DMS114 treated with DMSO at 0.1 percent for 48 hours (cell line): ENCODE data around the gene LEKR1.

Source experiments
- DNase-seq: peaks from one replicate; lab custom pipeline; 2025; ENCODE audit not compliant: unreplicated experiment; lab: John Stamatoyannopoulos, UW

The LEKR1 gene

DNA sequence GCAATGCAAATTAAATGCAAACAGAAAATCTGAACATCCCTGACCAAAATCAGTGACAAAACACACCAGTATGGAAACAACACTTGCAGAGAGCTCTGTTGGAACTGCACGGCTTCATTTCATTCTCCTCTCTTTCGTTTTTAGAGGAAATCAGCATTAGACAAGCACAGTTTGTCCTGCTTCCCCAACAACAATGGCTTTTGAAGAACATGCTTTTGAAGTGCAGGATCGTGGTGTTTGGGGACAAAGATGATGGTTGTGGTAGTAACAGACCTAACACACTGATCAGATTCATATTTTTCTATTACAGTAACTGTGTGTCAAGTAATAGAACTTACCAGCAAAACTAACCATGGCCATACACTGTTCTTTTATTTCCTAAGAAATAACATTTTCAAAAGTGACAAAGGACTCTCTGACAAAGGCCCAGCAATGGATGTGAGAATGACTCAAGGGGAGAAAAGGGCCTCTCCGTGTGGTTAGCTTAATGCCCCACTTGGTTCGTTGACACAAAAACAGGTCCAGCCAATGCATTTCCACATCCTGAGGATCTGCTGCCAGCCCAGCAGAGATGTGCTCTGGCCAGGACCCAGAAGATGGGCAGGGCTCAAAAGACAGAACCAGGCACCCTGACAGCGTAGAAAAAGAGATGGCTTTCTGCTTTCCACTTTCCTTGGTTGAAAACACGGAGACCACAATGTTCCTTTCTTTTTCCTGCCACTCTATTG is 249.7 kb downstream of the LEKR1 start:
- no peak for DNase-seq

GRCh38 chr3:157077565-157077991 is 251.4 kb downstream of the LEKR1 start:
- DNase-seq, result peak; percentile 3

DNA sequence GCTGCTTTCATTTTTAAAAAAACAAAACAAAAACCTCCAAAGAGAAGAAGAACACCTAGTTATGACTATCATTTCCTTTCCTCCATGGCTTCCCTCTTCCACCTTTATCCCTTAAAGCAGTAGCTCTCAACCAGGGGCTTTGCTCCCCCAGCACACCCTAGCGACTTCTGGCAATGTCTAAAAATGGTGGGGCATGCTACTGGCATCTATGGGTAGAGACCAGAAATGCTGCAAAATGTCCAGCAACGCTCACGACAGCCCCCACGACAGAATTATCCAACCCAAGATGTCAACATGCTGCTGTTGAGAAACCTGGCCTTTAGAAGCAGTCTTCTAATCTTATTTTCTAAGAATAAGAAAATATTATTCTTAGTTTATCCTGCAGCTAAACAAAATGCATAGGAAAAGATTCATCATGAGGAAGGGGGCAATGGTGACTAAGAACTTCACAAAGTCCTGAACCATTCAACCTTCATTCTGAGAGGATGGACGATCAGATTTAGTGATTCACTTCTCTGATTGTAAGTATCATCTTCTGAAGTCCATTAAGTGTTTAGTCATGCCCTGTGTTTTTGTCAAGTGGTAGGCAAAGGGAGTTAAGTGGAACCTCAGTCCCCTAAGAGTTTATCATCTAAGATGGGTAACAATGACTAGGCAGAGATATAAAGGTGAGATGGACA is 252.1 kb downstream of the LEKR1 start:
- no peak for DNase-seq

DNA sequence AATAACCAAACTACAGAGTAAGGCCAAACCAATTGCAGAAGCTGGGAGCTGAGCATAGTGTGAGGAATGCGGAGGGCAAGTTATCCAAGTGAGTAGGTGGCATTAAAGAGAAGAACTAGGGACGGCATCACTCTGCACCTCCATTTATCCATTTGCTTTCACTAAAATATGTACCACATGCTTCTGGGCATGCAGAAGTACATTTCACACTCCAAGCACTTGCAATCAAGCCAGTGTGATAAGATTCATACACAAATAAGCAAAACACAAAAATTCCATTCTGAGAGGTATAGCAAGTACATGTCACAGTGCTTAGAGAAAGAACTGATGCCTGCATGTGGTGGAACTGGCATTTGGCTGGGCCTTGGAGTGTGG is 252.6 kb downstream of the LEKR1 start:
- DNase-seq, result no peak

GRCh38 chr3:157079676-157080369 is 253.7 kb downstream of the LEKR1 start:
- DNase-seq, result no peak

GRCh38 chr3:157081626-157082210 is 255.6 kb downstream of the LEKR1 start:
- DNase-seq, result no peak

DNA sequence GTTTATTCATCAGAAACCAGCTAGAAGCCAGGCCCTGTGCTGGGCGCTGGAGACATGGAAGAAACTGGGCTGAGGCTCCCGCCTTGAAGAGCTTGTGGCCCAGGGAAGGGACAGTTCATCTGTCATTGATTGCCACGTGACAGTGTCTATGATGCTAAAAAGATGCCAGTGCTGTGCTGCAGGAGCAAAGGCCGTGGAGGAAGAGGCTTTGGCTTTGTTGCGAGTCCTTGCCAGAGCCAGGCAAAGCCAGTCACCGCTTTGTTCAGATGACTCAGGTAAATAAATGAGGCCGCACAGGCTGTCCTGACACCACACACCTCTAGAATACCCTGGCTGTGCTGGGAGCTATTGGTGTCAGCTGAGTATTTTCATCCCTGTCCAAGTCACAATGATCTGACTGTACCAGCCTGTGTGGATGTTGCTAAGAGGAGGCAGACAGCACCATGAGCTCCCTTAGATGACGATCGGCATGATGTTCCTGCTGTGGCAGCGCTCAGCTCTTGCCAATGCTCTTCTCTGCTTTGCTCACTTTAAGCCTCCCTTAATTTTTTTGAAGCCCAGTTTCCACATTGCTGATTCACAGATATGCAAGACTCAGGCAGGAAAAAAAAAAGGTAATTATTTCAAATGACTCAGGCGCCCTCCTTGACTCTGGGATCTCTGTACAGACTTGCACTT is 256.3 kb downstream of the LEKR1 start:
- DNase-seq, result no peak

DNA sequence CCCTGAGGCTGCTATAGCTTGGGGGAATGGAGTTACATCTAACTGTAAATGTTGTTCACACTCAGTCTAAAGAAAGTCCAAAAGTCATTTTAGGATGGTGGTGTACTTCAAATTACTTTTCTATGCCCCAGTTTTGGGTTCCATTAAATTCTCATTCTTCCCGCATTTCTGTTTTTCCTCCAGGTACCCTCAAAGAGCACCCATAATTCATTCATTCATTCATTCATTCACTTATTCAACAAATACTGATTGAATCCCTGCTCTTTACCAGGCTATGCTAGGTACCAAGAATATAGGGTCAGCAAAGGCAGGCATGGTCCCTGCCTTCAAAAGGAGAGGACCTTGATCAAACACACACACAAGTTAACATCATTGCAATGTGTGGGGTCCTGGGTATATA is 257.7 kb downstream of the LEKR1 start:
- DNase-seq, result no peak

- no peak for DNase-seq
Measured at GRCh38 chr3:157086060-157086750, 260.1 kb downstream of the LEKR1 start.

DNA sequence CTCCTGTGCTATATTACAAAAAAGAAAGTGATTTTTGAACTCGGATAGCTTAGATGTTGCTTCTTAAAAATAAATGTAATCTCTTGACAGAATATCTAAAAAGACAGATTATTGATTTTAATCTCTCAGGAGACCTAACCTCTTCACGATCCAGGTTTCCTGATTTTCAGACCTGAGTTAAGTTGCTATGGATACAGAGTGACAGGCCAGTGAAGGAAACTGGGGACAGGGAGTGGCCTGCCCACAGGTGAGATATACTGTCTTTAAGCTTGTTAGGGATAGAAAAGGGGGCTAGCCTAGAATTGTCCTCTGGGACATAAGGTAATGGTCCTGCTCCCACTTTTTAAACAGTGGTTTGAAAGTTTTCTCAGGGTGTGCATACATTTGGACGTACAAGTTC is 260.6 kb downstream of the LEKR1 start:
- no peak for DNase-seq

- DNase-seq, result no peak
Measured at GRCh38 chr3:157087373-157087772, 261.2 kb downstream of the LEKR1 start.

DNA sequence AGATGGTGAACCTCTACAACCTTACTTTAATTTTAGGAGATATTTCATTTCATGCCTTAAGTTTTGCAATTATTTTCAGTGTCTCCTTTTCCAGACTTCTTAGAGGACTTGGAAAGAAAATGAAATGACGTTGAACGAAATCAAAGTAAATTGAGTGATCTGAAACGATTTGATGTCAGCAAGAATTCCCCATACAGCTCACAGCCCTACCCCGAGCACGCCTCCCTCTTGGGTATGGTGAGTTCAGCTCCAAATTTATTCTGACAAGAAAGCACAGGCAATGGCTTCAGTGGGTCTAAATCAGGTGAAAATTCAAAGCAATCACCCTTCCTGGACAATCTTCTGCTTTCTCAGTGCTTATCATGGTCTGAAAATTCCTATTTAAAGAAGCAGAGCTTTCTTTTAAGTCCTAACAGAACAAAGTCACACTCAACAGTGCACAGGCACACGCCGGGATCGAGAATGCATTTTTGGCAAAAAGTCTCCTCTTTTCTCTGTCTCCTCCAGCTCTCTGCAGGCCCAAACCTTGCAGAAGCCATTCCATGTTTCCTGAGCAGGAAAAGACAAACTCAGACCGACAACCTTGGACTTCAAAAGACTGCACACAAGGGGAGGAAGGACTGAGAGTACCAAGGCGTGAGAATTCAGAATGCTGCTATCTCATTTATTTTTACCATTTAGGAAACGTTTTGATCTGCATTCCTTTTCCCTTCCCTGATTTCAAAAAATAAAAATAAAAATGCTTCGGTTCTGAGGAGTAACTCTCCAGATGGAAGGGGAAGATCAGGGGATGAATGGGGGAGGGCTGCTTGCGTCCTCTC is 261.8 kb downstream of the LEKR1 start:
- no peak for DNase-seq

GRCh38 chr3:157088601-157089454 is 262.7 kb downstream of the LEKR1 start:
- DNase-seq, result no peak

DNA sequence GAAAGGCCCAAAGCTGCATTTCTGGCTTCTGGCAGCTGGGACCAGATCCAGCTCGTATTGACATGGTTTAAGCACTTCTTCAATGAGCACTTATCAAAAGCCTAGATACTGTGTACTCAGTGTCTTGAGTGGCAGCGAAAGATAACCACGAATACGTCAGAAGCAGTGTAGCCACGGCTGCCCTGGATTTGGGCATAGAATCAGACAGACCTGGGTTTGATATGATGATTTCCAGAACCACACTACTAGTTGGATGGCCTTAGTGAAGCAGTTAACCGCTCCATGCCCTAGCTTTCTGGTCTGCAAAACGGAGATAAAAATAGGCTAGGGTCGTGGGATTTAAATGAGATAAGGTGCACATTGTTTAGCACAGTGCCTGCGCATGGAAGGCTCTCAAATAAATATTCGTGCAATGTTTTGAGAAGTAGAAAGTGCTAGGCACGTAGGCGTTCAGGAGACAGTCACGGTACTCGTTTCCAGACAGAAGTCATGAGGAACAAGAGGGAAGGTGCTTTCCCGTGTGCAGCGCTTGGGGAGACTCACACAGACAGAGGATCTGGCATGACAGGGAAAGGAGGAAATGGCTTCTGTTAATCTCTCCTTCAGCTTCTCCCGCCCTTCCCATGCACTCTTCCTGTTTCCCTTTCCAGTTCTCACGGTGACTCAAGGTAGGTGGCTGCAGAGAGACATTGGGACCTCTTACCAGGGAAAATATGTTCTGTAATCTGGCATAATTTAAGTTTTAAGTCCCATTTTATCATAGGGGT is 263.5 kb downstream of the LEKR1 start:
- no peak for DNase-seq

- no peak for DNase-seq
Measured at GRCh38 chr3:157091083-157091833, 265.1 kb downstream of the LEKR1 start.

DNA sequence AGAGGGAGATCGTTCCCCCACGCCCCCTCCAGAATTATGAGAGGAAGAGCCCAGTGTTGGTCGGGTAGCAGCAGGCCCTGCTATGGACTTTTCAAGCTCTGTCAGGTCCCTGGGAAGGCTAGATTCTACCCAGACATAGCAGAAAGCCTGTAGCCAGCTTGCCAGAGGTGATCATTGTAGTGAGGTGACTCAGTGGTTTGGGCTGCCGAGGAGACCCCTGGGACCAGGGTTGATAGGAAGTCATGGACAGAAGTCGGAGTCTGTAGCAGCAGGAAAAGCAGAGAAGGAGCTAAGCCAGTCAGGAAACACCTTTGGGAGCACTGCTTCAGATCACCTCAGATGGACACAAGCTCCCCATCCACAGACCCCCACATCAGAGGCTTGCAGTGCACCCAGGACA is 266.1 kb downstream of the LEKR1 start:
- DNase-seq, result no peak

DNA sequence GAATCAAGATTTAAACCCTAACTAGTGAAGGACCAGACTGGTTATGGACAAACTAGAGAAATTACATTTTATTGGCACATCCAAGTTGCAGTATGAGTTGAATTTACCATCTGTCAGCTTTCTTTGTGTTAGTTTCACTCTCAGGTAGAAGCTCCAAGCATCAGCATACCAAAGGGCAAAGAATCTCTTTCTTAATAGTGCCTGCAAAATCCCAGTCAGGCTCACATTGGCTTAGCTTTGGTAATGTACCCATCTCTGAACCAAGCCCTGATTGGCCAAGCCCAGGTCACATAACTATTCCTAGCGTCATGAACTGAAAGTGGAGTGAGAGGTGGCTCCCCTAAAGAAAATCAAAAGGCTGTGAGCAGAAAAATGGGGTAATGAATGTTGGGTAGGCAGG is 266.9 kb downstream of the LEKR1 start:
- no peak for DNase-seq
